Measurements from ENCODE around the gene CCDC92. TPM values are rescaled to one million over a fixed set of nuclear protein-coding genes. Genes with fewer than 3 reads are reported as not detected.
A peak's percentile ranks its signal among the peaks of the same experiment; 100 is the strongest.

Gene CCDC92, protein sequence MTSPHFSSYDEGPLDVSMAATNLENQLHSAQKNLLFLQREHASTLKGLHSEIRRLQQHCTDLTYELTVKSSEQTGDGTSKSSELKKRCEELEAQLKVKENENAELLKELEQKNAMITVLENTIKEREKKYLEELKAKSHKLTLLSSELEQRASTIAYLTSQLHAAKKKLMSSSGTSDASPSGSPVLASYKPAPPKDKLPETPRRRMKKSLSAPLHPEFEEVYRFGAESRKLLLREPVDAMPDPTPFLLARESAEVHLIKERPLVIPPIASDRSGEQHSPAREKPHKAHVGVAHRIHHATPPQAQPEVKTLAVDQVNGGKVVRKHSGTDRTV
- 21.2 TPM for total RNA-seq

DNA sequence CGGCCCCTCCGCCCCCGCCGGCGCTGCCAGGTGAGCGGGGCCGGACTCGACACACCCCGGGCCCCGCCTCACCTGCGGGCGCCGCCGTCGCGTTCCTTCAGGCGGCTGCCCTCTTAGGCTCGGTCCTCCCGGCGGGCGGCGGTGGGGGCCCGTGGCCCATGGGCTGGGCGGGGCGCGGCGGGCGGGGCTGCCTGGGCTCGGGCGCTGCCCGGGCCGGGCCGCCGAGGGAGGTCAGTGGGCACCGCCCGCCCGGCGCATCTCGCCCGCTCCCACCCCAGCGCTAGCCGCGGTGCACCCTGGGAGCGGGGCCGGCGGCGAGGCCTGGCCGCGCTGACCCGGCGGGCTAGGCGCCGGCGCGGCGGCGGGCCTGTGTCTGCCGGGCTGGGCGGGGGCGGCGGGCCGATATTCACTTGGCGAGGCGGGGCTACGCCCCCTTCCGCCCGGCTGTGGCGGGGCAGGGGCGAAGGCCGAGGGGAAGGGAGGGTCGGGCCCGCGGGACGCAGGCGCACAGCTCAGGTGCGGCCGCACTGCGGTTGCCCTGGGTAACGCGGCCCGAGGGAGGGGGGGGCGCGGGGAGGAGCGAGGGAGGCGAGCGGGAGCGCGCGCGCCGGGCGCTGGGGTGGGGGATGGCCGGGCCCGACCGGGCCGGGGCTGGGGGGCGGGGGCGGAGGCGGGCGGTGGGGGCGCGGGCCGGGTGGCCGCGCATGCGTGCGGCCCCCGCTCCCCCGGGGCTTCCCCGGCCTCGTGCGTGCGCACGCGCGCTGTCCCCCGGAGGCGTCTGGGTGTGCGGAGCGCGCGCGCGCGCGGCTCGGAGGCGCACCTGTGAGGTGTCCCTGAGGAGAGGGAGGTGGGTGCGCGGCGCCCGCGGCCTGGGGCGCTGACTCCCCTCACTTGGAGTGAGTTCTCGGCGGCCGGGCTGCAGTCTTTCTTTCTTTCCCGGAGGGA is at the start of gene CCDC92, which contains the start of gene ZNF664:
Gene CCDC92, minus strand, starts transcription at position 375 of the 945 bp plus-strand sequence. CDS start 28,526 bp downstream, outside the sequence.
Gene ZNF664, plus strand, starts transcription at position 759 of the 945 bp plus-strand sequence. CDS start 38,930 bp downstream, outside the sequence.
- DNase-seq (ENCODE audit: low spot score) (peak; percentile 97), ATAC-seq (peak; percentile 84)

- ATAC-seq: no peak
Measured at GRCh38 chr12:124022161-124022560, 49.5 kb upstream of the CCDC92 start.

DNA sequence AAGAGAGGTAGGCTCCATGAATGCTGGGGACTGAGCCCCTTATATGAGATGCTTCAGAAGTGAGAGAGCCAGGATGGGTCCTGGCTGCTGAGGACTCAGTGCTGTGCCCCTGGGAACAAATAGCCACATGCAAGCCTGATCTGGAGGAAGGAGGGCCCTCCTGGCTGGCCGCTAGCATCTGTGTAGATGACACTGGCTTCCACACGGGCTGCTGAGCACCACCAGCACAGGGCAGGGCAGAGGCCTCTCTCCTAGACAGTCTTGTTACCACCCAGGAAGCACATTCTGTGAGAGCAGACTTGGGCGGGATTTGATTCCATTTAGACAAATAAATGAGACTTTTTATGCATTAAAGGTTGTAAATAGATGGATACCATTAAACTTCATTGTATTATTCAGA is 48.4 kb upstream of the CCDC92 start:
- ATAC-seq (peak; percentile 15), DNase-seq (ENCODE audit: low spot score) (no peak)

More at GRCh38 chr12:124022161-124022560, 49.5 kb upstream of the CCDC92 start:
- DNase-seq (ENCODE audit: low spot score): no peak

DNA sequence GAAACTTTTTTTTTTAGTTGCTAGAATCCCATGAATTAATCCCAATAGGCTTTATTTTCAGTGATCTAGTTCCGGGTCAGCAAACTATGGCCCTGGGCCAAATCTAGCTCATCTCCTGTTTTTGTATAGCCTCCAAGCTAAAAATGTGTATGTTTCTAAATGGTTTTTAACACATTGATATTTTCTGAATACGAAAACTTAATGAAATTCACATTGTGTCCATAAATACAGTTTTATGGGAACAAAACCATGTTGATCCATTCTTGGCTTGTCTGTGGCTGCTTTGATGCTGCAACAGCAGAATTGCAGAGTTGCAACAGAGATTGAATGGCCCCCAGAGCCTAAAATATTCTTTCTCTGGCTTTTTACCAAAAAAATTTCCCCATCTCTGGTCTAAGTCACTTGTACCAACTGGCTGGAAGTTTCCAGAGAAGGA is 47.9 kb upstream of the CCDC92 start:
- no peak for DNase-seq (ENCODE audit: low spot score)
- ATAC-seq: no peak

DNA sequence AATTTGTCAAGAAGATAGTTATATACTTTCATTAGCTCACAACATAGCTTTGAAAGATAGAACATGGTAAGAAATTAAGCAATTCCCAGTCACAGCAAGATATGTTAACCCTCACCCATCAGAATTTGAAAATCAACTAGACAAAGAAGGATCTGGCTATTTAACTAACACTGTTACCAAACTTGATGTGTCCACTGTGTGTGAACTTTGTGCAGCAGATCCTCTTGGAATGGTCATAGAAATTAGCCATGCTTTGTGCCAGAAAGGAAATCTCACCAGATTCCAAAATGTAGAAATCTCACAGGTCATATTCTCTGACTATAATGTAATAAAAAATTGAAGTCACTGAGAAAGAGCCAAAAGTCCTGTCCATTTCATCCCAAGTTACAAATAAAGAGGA is 46.5 kb upstream of the CCDC92 start:
- ATAC-seq (peak; percentile 76), DNase-seq (ENCODE audit: low spot score) (no peak)

DNA sequence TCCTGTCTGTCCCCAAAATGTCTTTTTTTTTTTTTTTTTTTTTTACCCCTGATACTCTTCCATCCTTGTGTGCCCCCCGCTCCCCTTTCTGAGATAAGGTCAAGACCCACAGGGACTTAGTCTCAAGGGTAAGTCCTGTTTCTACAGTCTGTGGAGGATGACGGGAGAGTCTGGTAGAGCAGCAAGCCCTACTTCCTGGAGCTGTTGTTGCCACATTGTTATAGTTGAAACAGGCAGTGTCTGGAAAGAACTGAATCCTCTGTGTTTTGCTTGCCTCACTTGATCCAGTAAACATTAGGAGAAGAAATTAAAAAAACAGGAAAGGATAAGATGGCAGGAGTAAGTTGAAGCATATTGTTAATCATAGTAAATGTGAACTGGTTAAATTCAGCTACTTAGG is 45.9 kb upstream of the CCDC92 start:
- ATAC-seq: peak; percentile 30

GRCh38 chr12:124017064-124017463 is 44.4 kb upstream of the CCDC92 start:
- ATAC-seq: no peak
- no peak for DNase-seq (ENCODE audit: low spot score)

More for the DNA sequence above, 45.9 kb upstream of the CCDC92 start:
- DNase-seq (ENCODE audit: low spot score): no peak

DNA sequence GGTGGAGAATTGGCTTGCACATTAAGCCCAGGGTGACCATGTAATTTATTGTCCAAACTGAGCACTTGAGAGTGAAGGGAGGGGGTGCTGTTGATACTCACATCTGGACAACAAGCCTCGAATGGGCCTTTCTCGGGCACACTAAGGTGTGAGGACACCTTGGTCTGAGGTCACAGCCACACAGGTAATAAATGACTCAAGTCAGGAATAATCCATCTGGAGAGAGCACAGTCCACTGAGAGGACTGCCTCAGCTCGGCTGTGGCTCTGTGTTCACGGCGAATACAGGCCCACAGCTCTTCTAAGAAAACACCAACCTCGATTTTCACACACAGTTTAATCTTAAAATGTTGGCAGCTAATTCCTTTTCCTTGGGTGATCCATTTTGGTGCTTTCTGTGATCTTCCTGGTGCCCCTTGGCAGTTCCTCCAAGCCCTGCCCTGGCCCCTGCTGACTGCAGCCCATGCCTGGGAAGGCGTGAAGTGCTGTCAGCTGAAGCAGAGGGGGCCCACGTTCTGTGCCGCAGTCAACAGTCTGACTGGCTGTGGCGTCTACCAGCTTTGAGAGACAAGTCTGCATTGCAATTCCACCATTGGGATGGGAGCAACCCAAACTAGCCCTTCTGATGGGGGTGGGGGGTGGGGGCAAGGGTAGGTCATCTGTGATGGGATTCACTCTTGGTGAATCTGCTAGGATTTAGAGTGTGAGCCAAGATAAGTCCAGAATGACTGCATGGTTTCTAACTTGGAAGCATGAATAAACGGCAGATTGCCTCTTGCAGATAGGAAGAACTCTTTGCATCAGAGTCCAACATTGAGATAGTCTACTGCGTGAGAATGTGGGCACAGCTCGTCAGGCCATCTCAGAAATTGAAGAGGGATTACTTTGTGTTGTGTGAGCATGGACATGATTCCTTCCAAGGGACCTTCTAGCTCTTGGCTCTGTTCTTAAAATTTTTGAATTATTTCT is 43.1 kb upstream of the CCDC92 start:
- no peak for DNase-seq (ENCODE audit: low spot score)
- no peak for ATAC-seq

- ATAC-seq (no peak), DNase-seq (ENCODE audit: low spot score) (no peak)
Measured at GRCh38 chr12:124013073-124013472, 40.4 kb upstream of the CCDC92 start.

DNA sequence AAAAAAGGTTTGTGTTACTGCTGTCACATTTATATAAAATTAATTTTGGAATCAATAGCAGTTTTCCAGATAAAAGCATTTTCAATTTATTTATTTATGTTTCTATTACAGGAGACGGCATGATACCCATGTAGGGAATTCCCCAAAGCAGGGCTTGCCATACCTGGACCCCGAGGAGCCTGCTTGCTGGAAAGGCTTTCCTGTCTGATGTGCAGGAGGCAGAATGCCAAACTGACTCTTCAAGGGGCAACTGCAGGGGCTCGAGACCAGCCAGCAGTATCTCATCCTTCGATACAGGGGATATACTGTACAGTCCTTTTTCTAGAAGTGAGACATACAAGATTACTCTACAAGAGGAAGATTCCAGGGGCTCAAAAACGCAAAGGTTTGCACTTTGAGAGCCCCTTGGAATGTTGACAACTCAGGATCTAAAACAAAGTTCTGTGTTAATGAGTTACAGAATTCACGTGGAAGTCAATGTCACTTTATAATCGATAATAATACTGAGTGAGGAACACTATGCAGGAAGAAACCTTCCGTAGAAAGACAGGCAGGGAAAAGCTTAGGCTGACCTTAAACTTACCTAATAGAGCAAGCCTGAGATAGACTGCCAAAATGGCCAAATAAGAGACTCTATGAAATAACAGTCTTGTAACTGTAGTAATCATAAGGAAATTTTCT is 38.9 kb upstream of the CCDC92 start:
- ATAC-seq (peak; percentile 73), DNase-seq (ENCODE audit: low spot score) (peak; percentile 58)

DNA sequence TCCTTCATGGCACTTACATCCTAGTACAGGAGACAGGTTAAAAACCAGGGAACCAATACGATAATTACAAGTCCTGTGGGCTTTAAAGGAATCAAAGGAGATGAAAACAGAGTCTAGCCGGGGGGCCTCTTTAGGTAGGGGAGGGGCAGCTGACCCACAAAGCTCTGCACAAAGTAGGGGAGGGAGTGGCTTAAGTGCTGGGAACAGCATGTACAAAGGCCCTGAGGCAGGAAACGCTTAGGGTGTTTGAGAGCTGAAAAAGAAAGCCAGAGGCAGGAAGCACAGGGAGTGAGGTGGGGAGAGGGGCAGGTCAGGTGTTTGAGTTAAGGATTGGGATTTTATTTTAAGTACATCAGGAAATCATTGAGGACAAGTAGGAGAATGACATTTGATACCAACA is 38.1 kb upstream of the CCDC92 start:
- ATAC-seq: no peak

GRCh38 chr12:124009781-124010180 is 37.1 kb upstream of the CCDC92 start:
- DNase-seq (ENCODE audit: low spot score) (no peak), ATAC-seq (no peak)

More for the DNA sequence above, 38.1 kb upstream of the CCDC92 start:
- DNase-seq (ENCODE audit: low spot score): no peak

DNA sequence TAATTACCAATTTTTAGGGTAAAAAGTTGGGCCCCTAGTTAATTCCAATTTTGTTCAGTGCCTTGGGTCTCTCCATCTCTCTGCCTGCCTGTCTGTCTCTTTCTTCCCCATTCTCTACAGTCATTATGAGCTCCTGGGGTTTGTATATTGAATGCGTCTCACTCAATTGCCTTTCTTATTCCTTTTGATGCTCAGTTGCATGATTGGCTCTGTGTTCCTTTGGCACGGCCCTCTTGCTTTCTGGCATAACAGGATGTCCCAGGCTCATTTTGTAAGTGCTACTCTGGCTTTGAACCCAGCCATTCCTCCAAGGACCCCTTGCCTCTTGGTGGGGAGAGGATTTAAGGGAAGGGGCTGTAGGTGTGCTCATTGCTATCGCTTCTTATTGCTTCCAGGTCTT is 36.0 kb upstream of the CCDC92 start:
- DNase-seq (ENCODE audit: low spot score) (no peak), ATAC-seq (peak; percentile 15)

- ATAC-seq: peak; percentile 76
- DNase-seq (ENCODE audit: low spot score): peak; percentile 82
Measured at GRCh38 chr12:124007826-124008570, 35.4 kb upstream of the CCDC92 start.

- DNase-seq (ENCODE audit: low spot score): no peak
- no peak for ATAC-seq
Measured at GRCh38 chr12:124006846-124007713, 34.4 kb upstream of the CCDC92 start.

GRCh38 chr12:124006085-124006845 is 33.6 kb upstream of the CCDC92 start:
- ATAC-seq: peak; percentile 41
- no peak for DNase-seq (ENCODE audit: low spot score)

- DNase-seq (ENCODE audit: low spot score): no peak
- no peak for ATAC-seq
Measured at GRCh38 chr12:124004233-124004875, 31.7 kb upstream of the CCDC92 start.
